Measurements from ENCODE around the gene GULP1. TPM values are rescaled to one million over a fixed set of nuclear protein-coding genes. Genes with fewer than 3 reads are reported as not detected.

GULP1 gene
- total RNA-seq, 1 experiment from 2014 or later, result 140 TPM

DNA sequence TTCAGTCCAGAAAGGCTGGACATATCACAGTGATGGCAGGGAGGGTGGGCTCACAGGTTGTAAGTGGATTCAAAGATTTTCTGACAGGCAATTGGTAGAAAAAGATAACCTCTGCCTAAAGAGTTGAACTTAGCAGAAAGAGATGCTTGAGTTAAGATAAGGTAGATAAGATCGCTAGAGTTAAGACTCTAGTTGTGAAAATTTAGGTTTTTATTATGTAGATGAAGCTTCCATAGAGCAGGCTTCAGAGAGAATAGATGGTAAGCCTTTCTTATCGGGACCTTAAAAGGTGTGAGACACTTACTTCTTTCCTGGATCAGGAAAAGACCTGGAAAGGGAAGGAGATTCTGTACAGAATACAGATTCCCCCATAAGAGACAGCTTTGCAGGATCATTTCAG, 134.4 kb downstream of the GULP1 start:
- H2BK120ac ChIP-seq (ENCODE audit: low read depth, low read length, poor library complexity, severe bottlenecking), result no peak overlapping the region
- peak overlapping the region; percentile 42 for H3K4me2 ChIP-seq (ENCODE audit: insufficient read depth, insufficient read length, low read length)
- H2BK5ac ChIP-seq (ENCODE audit: insufficient read length, low read length), result no peak overlapping the region
- H2BK15ac ChIP-seq (ENCODE audit: low read depth, low read length), result no peak overlapping the region
- H3T11ph ChIP-seq (ENCODE audit: low read length), result no peak overlapping the region
- H3K9ac ChIP-seq (ENCODE audit: extremely low read depth, insufficient read length, low read length), result no peak overlapping the region
- H3K18ac ChIP-seq (ENCODE audit: insufficient read length, low read depth, low read length), result no peak overlapping the region
- no peak overlapping the region for H2AK5ac ChIP-seq (ENCODE audit: insufficient read length, low read length)
- H3K23ac ChIP-seq (ENCODE audit: insufficient read length, low read depth, low read length), result no peak overlapping the region
- Mint-ChIP-seq H3K4me3 (no peak overlapping the region), H3K36me3 (ENCODE audit: insufficient read depth in 1 of 3, low read depth in 3 of 3) (peaks cover 2 to 14% (median 3%) of the 10 kb centered on the region in 3 experiments; a peak in 6 of 7 replicates), H3K9me3 (peaks cover 0 to 7% of the 10 kb centered on the region in 2 experiments; a peak in 2 of 5 replicates), H3K27ac (0 out of 7 replicates have a peak overlapping the region, but pooled peaks of 1 of the 3 experiments have one; percentile 42), H3K27me3 (ENCODE audit: low read depth) (no peaks in the 10 kb centered on the region), H3K4me1 (peaks cover 54% of the 10 kb centered on the region in 2 experiments)
- H4K20me1 ChIP-seq (ENCODE audit: control insufficient read depth, insufficient read depth, insufficient read length), result no peaks in the 10 kb centered on the region
- H2AFZ ChIP-seq (ENCODE audit: low read length), result no peak overlapping the region
- no peak overlapping the region for H2BK12ac ChIP-seq (ENCODE audit: insufficient read length, low read depth, low read length)
- peaks cover 7% of the 10 kb centered on the region for H3K79me1 ChIP-seq (ENCODE audit: insufficient read depth, low read depth, low read length, poor library complexity, severe bottlenecking)
- WGBS (ENCODE audit: extremely low coverage, insufficient read length, low lambda C conversion rate), result no CpG with 5 or more reads among the region's 2 CpGs
- H2BK20ac ChIP-seq (ENCODE audit: low read depth, low read length, poor library complexity, severe bottlenecking), result no peak overlapping the region
- H3K56ac ChIP-seq (ENCODE audit: insufficient read length, low read depth, low read length), result no peak overlapping the region
- no peaks in the 10 kb centered on the region for H3K27me3 ChIP-seq (ENCODE audit: insufficient read depth, low read length)
- peaks cover 10% of the 10 kb centered on the region; the same call in 1 of the 2 replicates for H3K4me1 ChIP-seq (ENCODE audit: insufficient read depth, low read length)
- no peak overlapping the region for H4K8ac ChIP-seq (replicated peaks; ENCODE audit: insufficient read length, low read depth, low read length)
- no peak overlapping the region for H3K27ac ChIP-seq (ENCODE audit: insufficient read length, low read depth, low read length)
- no peak overlapping the region for H3K14ac ChIP-seq (ENCODE audit: insufficient read depth, low read length)
- H3K79me2 ChIP-seq (ENCODE audit: insufficient read depth, low read length), result peaks cover 17% of the 10 kb centered on the region; the same call in 1 of the 2 replicates
- TF ChIP-seq, protein P1, sequence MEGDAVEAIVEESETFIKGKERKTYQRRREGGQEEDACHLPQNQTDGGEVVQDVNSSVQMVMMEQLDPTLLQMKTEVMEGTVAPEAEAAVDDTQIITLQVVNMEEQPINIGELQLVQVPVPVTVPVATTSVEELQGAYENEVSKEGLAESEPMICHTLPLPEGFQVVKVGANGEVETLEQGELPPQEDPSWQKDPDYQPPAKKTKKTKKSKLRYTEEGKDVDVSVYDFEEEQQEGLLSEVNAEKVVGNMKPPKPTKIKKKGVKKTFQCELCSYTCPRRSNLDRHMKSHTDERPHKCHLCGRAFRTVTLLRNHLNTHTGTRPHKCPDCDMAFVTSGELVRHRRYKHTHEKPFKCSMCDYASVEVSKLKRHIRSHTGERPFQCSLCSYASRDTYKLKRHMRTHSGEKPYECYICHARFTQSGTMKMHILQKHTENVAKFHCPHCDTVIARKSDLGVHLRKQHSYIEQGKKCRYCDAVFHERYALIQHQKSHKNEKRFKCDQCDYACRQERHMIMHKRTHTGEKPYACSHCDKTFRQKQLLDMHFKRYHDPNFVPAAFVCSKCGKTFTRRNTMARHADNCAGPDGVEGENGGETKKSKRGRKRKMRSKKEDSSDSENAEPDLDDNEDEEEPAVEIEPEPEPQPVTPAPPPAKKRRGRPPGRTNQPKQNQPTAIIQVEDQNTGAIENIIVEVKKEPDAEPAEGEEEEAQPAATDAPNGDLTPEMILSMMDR (conservative IDR thresholded peaks at IDR 0.05), result no peak
- no peaks in the 10 kb centered on the region for H3K23me2 ChIP-seq (ENCODE audit: insufficient read length, low read depth, low read length, poor library complexity, severe bottlenecking)
- H4K91ac ChIP-seq (ENCODE audit: insufficient read length, low read depth, low read length), result no peak overlapping the region
- H3K4ac ChIP-seq (ENCODE audit: low read depth, low read length), result no peak overlapping the region
- H3K9me3 ChIP-seq (ENCODE audit: control insufficient read depth, low read depth, low read length), result no peaks in the 10 kb centered on the region
- no peak overlapping the region for H4K5ac ChIP-seq (ENCODE audit: insufficient read length, low read depth, low read length)
- no peak for DNase-seq
